ENCODE results near the gene LGALS9.

Gene LGALS9

DNA sequence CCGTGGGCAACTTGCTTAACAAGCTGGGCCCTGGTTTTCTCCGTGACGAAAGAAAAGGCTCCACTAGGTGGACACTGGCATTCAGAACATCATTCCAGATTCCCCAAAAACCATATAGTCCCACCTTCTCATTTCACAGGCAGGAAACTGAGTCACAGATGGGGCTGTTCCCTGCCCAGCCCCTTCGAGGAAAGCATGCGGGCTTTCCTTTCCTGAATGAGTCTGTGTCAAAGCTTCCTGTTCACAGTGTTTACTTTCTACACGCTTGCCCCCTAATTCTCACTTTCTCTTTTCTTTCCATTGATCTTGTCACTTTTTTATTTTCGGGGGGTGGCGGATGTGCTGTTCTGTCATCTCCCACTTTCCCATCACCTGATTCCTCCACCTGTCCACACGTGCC lies 10.3 kb upstream of the LGALS9 start:
- Mint-ChIP-seq H3K9me3 (no peaks in the 10 kb centered on the region), H3K4me1 (peaks cover 5% of the 10 kb centered on the region), H3K27ac (no peak overlapping the region), H3K36me3 (ENCODE audit: low read depth) (peaks cover 43% of the 10 kb centered on the region), H3K4me3 (no peak overlapping the region), H3K27me3 (ENCODE audit: low read depth) (no peaks in the 10 kb centered on the region)
- TF ChIP-seq, protein P1, sequence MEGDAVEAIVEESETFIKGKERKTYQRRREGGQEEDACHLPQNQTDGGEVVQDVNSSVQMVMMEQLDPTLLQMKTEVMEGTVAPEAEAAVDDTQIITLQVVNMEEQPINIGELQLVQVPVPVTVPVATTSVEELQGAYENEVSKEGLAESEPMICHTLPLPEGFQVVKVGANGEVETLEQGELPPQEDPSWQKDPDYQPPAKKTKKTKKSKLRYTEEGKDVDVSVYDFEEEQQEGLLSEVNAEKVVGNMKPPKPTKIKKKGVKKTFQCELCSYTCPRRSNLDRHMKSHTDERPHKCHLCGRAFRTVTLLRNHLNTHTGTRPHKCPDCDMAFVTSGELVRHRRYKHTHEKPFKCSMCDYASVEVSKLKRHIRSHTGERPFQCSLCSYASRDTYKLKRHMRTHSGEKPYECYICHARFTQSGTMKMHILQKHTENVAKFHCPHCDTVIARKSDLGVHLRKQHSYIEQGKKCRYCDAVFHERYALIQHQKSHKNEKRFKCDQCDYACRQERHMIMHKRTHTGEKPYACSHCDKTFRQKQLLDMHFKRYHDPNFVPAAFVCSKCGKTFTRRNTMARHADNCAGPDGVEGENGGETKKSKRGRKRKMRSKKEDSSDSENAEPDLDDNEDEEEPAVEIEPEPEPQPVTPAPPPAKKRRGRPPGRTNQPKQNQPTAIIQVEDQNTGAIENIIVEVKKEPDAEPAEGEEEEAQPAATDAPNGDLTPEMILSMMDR (IDR thresholded peaks at IDR 0.05; ENCODE audit: unreplicated experiment in 3 of 3): no peak

DNA sequence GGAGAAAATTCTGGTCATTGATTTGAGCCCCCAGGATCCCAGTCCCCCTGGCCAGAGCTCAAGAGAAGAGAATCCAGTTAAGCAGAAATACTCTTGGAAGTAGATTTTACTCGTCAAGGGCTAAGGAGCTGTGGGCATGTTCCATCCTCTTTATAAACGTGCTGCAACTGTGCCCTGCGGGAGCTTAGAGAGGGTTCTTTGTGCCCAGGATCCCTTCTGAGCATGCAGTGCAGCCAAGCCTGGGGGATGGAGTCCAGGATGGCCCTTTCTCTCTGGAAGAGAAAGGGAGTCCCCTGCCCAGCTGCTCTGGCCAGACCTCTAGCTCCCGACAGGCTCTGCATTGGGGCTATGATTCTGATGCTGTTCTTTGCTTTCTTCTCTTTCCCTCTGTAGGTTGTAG lies 9.5 kb upstream of the LGALS9 start:
- TF ChIP-seq, protein P1 (IDR thresholded peaks at IDR 0.05; ENCODE audit: unreplicated experiment in 3 of 3): no peak
- no peaks in the 10 kb centered on the region for H3K27me3 Mint-ChIP-seq (ENCODE audit: low read depth)
- no peak overlapping the region for H3K27ac Mint-ChIP-seq
- peaks cover 5% of the 10 kb centered on the region for H3K4me1 Mint-ChIP-seq
- H3K4me3 Mint-ChIP-seq: no peak overlapping the region
- no peaks in the 10 kb centered on the region for H3K9me3 Mint-ChIP-seq
- peaks cover 39% of the 10 kb centered on the region for H3K36me3 Mint-ChIP-seq (ENCODE audit: low read depth)

DNA sequence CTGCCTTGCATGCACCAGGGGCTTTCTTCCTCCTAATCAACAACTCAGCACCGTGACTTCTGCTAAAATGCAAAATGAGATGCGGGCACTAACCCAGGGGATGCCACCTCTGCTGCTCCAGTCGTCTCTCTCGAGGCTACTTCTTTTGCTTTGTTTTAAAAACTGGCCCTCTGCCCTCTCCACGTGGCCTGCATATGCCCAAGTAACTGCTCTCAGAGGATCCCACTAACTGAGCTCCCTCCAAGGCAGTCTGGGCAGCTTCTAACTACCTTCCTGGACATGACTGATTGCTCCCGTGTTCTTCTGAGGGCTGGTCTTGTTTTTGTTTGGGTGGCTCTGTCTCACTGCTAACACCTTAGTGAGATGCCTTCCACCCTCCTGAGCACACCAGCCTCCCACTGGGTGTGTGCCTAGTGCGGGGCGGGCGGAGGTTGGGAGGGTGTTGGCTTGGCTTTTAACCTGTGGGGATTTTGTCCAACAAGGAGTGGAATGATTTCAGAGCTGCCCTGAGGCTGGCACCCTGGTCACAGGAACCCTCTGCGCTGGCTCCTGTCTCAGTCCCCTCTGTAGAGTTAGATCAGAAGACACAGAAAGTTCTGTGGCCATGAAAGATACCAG lies 8.9 kb upstream of the LGALS9 start:
- Mint-ChIP-seq H3K9me3 (no peaks in the 10 kb centered on the region), H3K27ac (no peak overlapping the region), H3K36me3 (ENCODE audit: low read depth) (peaks cover 39% of the 10 kb centered on the region), H3K4me1 (peaks cover 5% of the 10 kb centered on the region), H3K4me3 (no peak overlapping the region), H3K27me3 (ENCODE audit: low read depth) (no peaks in the 10 kb centered on the region)
- TF ChIP-seq, protein P1 (IDR thresholded peaks at IDR 0.05; ENCODE audit: unreplicated experiment in 3 of 3): no peak

DNA sequence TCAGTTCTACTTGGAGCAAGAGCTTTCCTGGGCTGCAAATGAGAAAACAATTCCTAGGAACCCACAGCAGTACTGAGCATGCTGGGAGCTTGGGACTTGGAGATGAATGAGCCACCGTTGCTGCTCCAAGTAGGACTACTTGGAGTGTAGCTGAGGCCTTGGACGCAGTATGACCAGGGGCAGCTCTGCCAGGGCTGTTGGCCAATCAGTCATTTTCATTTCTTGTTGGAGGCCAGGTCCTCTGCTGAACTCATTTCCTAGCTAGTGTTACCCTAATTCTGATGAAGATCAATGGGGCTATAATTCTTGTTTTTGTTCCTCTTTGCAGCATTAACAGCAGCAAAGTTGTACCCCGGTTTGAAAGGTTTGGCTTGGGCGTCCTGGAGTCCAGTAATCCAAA lies 8.0 kb upstream of the LGALS9 start:
- Mint-ChIP-seq H3K4me1 (peaks cover 5% of the 10 kb centered on the region), H3K27me3 (ENCODE audit: low read depth) (no peaks in the 10 kb centered on the region), H3K4me3 (no peak overlapping the region), H3K27ac (no peak overlapping the region), H3K9me3 (no peaks in the 10 kb centered on the region), H3K36me3 (ENCODE audit: low read depth) (peaks cover 41% of the 10 kb centered on the region)
- TF ChIP-seq, protein P1 (IDR thresholded peaks at IDR 0.05; ENCODE audit: unreplicated experiment in 3 of 3): no peak

DNA sequence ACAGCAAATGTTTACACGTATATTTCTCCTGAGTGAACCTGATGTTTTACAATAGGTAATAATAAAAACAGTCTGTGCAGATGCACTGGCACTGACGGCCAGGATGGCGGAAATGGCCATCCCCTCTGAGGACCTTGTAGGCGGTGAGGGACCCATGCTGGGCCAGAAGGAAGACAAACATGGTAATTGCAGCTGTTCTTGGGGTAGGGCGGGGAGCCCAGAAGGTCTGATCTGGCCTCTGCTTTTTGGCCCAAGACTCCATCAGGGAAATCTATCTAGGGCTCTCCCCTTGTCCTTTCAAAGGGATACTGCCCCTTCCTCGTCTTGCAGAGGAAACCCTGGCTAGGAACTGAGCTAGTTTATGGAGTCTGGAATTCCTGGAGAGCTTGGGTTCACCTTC lies 7.4 kb upstream of the LGALS9 start:
- H3K27me3 Mint-ChIP-seq (ENCODE audit: low read depth): no peaks in the 10 kb centered on the region
- no peak overlapping the region for H3K27ac Mint-ChIP-seq
- peaks cover 35% of the 10 kb centered on the region for H3K36me3 Mint-ChIP-seq (ENCODE audit: low read depth)
- TF ChIP-seq, protein P1 (IDR thresholded peaks at IDR 0.05; ENCODE audit: unreplicated experiment in 3 of 3): no peak
- H3K4me3 Mint-ChIP-seq: no peak overlapping the region
- H3K4me1 Mint-ChIP-seq: peaks cover 5% of the 10 kb centered on the region
- H3K9me3 Mint-ChIP-seq: no peaks in the 10 kb centered on the region

DNA sequence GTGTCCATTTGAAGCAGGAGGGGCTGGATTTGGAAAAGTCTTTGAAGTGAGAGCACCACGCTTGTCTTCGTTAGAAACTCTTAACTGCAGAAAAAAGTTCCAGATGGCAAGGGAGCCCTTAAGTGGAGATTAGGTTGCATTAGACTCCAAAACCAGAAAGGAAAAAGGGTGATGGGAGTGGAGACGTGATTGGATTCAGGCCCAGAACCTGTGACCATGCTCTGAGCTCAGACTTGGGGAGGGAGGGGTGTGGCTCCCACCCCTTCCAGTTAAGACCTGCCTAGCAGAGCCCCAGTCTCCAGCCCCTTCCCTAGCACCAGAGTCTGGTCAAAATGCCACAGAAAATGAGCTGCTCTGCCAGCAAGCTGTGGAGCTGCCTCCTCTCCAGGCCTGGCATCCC lies 6.4 kb upstream of the LGALS9 start:
- H3K36me3 Mint-ChIP-seq (ENCODE audit: low read depth): peaks cover 32% of the 10 kb centered on the region
- no peaks in the 10 kb centered on the region for H3K27me3 Mint-ChIP-seq (ENCODE audit: low read depth)
- H3K4me1 Mint-ChIP-seq: peaks cover 5% of the 10 kb centered on the region
- H3K27ac Mint-ChIP-seq: no peak overlapping the region
- H3K9me3 Mint-ChIP-seq: no peaks in the 10 kb centered on the region
- TF ChIP-seq, protein P1 (IDR thresholded peaks at IDR 0.05; ENCODE audit: unreplicated experiment in 3 of 3): no peak
- no peak overlapping the region for H3K4me3 Mint-ChIP-seq

All from nephron (organoid).